Stimulated activated CD4-positive, alpha-beta T cell treated with anti-CD3 and anti-CD28 coated beads, Interleukin-2, amount 100 ng/mL, for 4 hours (primary cell): ENCODE results near the gene PRLR.
"Not testable (repeated sequence)": the region's sequence is repeated elsewhere in the genome, so short reads cannot be mapped to it uniquely, and the experiment has no call there.

Experiments
- DNase-seq: peaks from one replicate; pipeline ENCODE4 v3.0.0-alpha.2; 2020; ENCODE audit warnings: low read depth

Gene PRLR

GRCh38 chr5:35127006-35127405, 103.3 kb downstream of the PRLR start:
- no peak for DNase-seq

GRCh38 chr5:35125746-35126145, 104.5 kb downstream of the PRLR start:
- no peak for DNase-seq

- no peak for DNase-seq
Measured at GRCh38 chr5:35124932-35125331, 105.4 kb downstream of the PRLR start.

GRCh38 chr5:35122819-35123218, 107.5 kb downstream of the PRLR start:
- no peak for DNase-seq

GRCh38 chr5:35120715-35121114, 109.6 kb downstream of the PRLR start:
- DNase-seq: no peak

GRCh38 chr5:35117967-35118366, 112.3 kb downstream of the PRLR start:
- no peak for DNase-seq

- DNase-seq: no peak
Measured at GRCh38 chr5:35115920-35116319, 114.4 kb downstream of the PRLR start.

- no peak for DNase-seq
Measured at GRCh38 chr5:35114698-35115097, 115.6 kb downstream of the PRLR start.

- DNase-seq: no peak
Measured at GRCh38 chr5:35112300-35112699, 118.0 kb downstream of the PRLR start.

GRCh38 chr5:35104550-35104949, 125.7 kb downstream of the PRLR start:
- not testable (repeated sequence) for DNase-seq

GRCh38 chr5:35103637-35104299, 126.5 kb downstream of the PRLR start:
- no peak for DNase-seq

- DNase-seq: not testable (repeated sequence)
Measured at GRCh38 chr5:35101720-35102119, 128.6 kb downstream of the PRLR start.

GRCh38 chr5:35101016-35101415, 129.3 kb downstream of the PRLR start:
- DNase-seq: no peak

- DNase-seq: no peak
Measured at GRCh38 chr5:35098214-35098613, 132.1 kb downstream of the PRLR start.

- DNase-seq: no peak
Measured at GRCh38 chr5:35096932-35097331, 133.4 kb downstream of the PRLR start.

- DNase-seq: no peak
Measured at GRCh38 chr5:35096216-35096615, 134.1 kb downstream of the PRLR start.

- no peak for DNase-seq
Measured at GRCh38 chr5:35095366-35095765, 134.9 kb downstream of the PRLR start.

GRCh38 chr5:35094948-35095347, 135.3 kb downstream of the PRLR start:
- no peak for DNase-seq

GRCh38 chr5:35092703-35093102, 137.6 kb downstream of the PRLR start:
- no peak for DNase-seq

- DNase-seq: no peak
Measured at GRCh38 chr5:35091704-35092103, 138.6 kb downstream of the PRLR start.

GRCh38 chr5:35089334-35090314, 140.7 kb downstream of the PRLR start:
- peak; percentile 17 for DNase-seq

GRCh38 chr5:35087991-35088390, 142.3 kb downstream of the PRLR start:
- no peak for DNase-seq

GRCh38 chr5:35083150-35083549, 147.1 kb downstream of the PRLR start:
- no peak for DNase-seq
